Spleen (tissue), 11 donors: ENCODE results near the gene WDFY4. TPM values are rescaled to one million over a fixed set of nuclear protein-coding genes. Genes with fewer than 3 reads are reported as not detected.

Source experiments
- DNase-seq: peaks from one replicate; pipeline ENCODE4 v3.0.0-alpha.2; 2020
- H3K27ac ChIP-seq, 8 donors: fragments of 200-600 bp; sonication (generic) in 7 of 8; 1 replicate in 4 of 8; 2 replicates in 4 of 8; pipeline versions ENCODE4 v1.5.0 to v1.8.0; 2016 to 2021; ENCODE audit warnings: inconsistent platforms in 4 of 8, mild to moderate bottlenecking in 4 of 8, moderate library complexity in 1 of 8
- H3K27me3 ChIP-seq, 7 donors: fragments of 200-600 bp; sonication (generic) in 6 of 7; replicated peaks in 1 of 7; 1 replicate in 4 of 7; 2 replicates in 3 of 7; pipeline versions ENCODE4 v1.5.0 to v1.8.0; 2016 to 2021; ENCODE audit warnings: inconsistent platforms in 3 of 7, mild to moderate bottlenecking in 1 of 7
- H3K36me3 ChIP-seq, 6 donors: fragments of 200-600 bp; sonication (generic) in 5 of 6; 1 replicate in 4 of 6; 2 replicates in 2 of 6; pipeline versions ENCODE4 v1.5.0 to v1.8.0; 2016 to 2021; ENCODE audit warnings: inconsistent platforms in 2 of 6
- H3K4me1 ChIP-seq, 6 donors: fragments of 200-600 bp; sonication (generic) in 5 of 6; 1 replicate in 3 of 6; 2 replicates in 3 of 6; pipeline versions ENCODE4 v1.5.0 to v1.8.0; 2016 to 2021; ENCODE audit warnings: inconsistent platforms in 3 of 6
- H3K4me3 ChIP-seq, 8 donors: fragments of 200-600 bp; sonication (generic) in 7 of 8; 1 replicate in 4 of 8; 2 replicates in 4 of 8; pipeline versions ENCODE4 v1.5.0 to v1.8.0; 2016 to 2021; ENCODE audit warnings: inconsistent platforms in 4 of 8, mild to moderate bottlenecking in 4 of 8, moderate library complexity in 2 of 8
- H3K9me3 ChIP-seq, 8 donors: fragments of 200-600 bp; sonication (generic) in 7 of 8; 1 replicate in 4 of 8; 2 replicates in 4 of 8; pipeline versions ENCODE4 v1.5.0 to v1.8.0; 2016 to 2021; ENCODE audit warnings: inconsistent platforms in 4 of 8
- CTCF ChIP-seq, 11 experiments: fragments of 200-600 bp in 7 of 11; fragments of 450-650 bp in 4 of 11; sonication (generic) in 4 of 11; IDR thresholded peaks in 8 of 11; conservative IDR thresholded peaks in 3 of 11; 1 replicate in 7 of 11; 2 replicates in 4 of 11; pipeline versions ENCODE4 v1.4.0 to v1.8.0; 2016 to 2021; ENCODE audit warnings: antibody characterized with exemption in 11 of 11, inconsistent platforms in 4 of 11, mild to moderate bottlenecking in 1 of 11
- POLR2A ChIP-seq, 3 donors: fragments of 450-650 bp; IDR thresholded peaks; one replicate each; pipeline ENCODE4 v1.5.1; 2017; ENCODE audit warnings: antibody characterized with exemption in 3 of 3, mild to moderate bottlenecking in 1 of 3
- POLR2AphosphoS5 ChIP-seq, 3 donors: sonication (generic); formaldehyde crosslinking; IDR thresholded peaks; one replicate each; pipeline ENCODE4 v1.5.1; 2017; ENCODE audit warnings: antibody characterized with exemption in 3 of 3
- WGBS, 5 donors: extraction: QIAGEN DNeasy Blood & Tissue Kit in 3 of 5; methylation state at CpG; one replicate each; pipeline versions ENCODE4 v1.1.5 to v1.1.7; 2013 to 2018; 5-methylcytosine and 5-hydroxymethylcytosine counted together
- intact Hi-C: fragments of 100-400 bp; cut with DNase I; formaldehyde crosslinking; loops from one replicate; pipeline ENCODE4 v1.15.0; 2023; ENCODE audit warnings: low total_unique reads
- polyA plus RNA-seq, 3 donors: library from polyadenylated mRNA; stranded (reverse); fragments of 200-250 nt; gene quantifications; one replicate each; pipeline ENCODE4 v1.2.1, GENCODE V29; 2013
- total RNA-seq, 7 donors: library from RNA; depleted of rRNA in 3 of 7; stranded (reverse); fragments of >200 nt in 3 of 7; fragmentation: NEBNext Ultra II Directional in 4 of 7; extraction: Animal tissue kit (Norgen Biotek cat#: 25700) in 4 of 7; gene quantifications; one replicate each; pipeline versions ENCODE4 v1.1.0 to v1.2.1, GENCODE V29; 2016 to 2021
- donor health status: healthy with polysubstance abuse.
- donor health status: DM: no; HTN: no; CAD: no; lungs with moderate emphysema.
- donor health status: DM: no; HTN: no; CAD: no.
- donor health status: Bipolar disorder and iron deficiency.
- donor health status: healthy.
- donor health status: DM: no; HTN: no; CAD: no.
- donor health status: DM: yes; HTN: yes; CAD: no.

Gene WDFY4
- total and polyA plus RNA-seq, 10 donors, result 31.7 to 120 (median 88.9) TPM

- H3K27ac ChIP-seq, result no peak overlapping the region
Measured at GRCh38 chr10:48894911-48895802, 210.5 kb downstream of the WDFY4 start.

GRCh38 chr10:48895803-48896195, 211.1 kb downstream of the WDFY4 start:
- 78 to 90% (median 80%) methylated on average over 3 of the region's 3 CpGs for WGBS, 5 donors

More at GRCh38 chr10:48894911-48895802, 210.5 kb downstream of the WDFY4 start:
- H3K36me3 ChIP-seq, result peaks cover 0 to 100% (median 28%) of the 10 kb centered on the region in 6 donors
- no peaks in the 10 kb centered on the region for H3K27me3 ChIP-seq
- DNase-seq, result no peak
- no peaks in the 10 kb centered on the region for H3K4me1 ChIP-seq
- WGBS, 5 donors, result 89 to 97% (median 91%) methylated on average over 5 to 6 of the region's 6 CpGs
- intact Hi-C loops, result no loop called here
- no peak for TF ChIP-seq POLR2A (IDR thresholded peaks at IDR 0.05)
- TF ChIP-seq CTCF (IDR thresholded peaks at IDR 0.05 in 8 of 11, conservative IDR thresholded peaks at IDR 0.05 in 3 of 11), result no peak
- no peak for TF ChIP-seq POLR2AphosphoS5 (IDR thresholded peaks at IDR 0.05)
- H3K4me3 ChIP-seq, result no peak overlapping the region
- no peaks in the 10 kb centered on the region for H3K9me3 ChIP-seq

GRCh38 chr10:48896756-48897440, 212.2 kb downstream of the WDFY4 start:
- Histone ChIP-seq H3K9me3 (no peaks in the 10 kb centered on the region), H3K4me1 (no peaks in the 10 kb centered on the region)
- WGBS, 5 donors, result 83 to 95% (median 89%) methylated on average over 10 to 13 of the region's 13 CpGs

More at GRCh38 chr10:48895803-48896195, 211.1 kb downstream of the WDFY4 start:
- DNase-seq, result no peak
- Histone ChIP-seq H3K27ac (no peak overlapping the region), H3K4me1 (no peaks in the 10 kb centered on the region), H3K9me3 (no peaks in the 10 kb centered on the region), H3K36me3 (peaks cover 0 to 100% (median 26%) of the 10 kb centered on the region in 6 donors), H3K4me3 (no peak overlapping the region), H3K27me3 (no peaks in the 10 kb centered on the region)
- no peak for TF ChIP-seq POLR2A (IDR thresholded peaks at IDR 0.05)
- no peak for TF ChIP-seq CTCF (IDR thresholded peaks at IDR 0.05 in 8 of 11, conservative IDR thresholded peaks at IDR 0.05 in 3 of 11)
- TF ChIP-seq POLR2AphosphoS5 (IDR thresholded peaks at IDR 0.05), result no peak
- intact Hi-C loops, result no loop called here

More at GRCh38 chr10:48896756-48897440, 212.2 kb downstream of the WDFY4 start:
- Histone ChIP-seq H3K36me3 (peaks cover 0 to 100% (median 32%) of the 10 kb centered on the region in 6 donors), H3K27ac (no peak overlapping the region), H3K27me3 (no peaks in the 10 kb centered on the region), H3K4me3 (no peak overlapping the region)
- peak in 1 of 3 donors; percentile 1 for TF ChIP-seq POLR2AphosphoS5 (IDR thresholded peaks at IDR 0.05)
- no peak for TF ChIP-seq CTCF (IDR thresholded peaks at IDR 0.05 in 8 of 11, conservative IDR thresholded peaks at IDR 0.05 in 3 of 11)
- no peak for DNase-seq
- intact Hi-C loops, result no loop called here
